ENCODE measurements around the gene MAPK8. TPM values are rescaled to one million over a fixed set of nuclear protein-coding genes. Genes with fewer than 3 reads are reported as not detected.

MAPK8 gene
- total RNA-seq, 2 experiments from 2014 or later = 29.1 to 40.5 TPM

DNA sequence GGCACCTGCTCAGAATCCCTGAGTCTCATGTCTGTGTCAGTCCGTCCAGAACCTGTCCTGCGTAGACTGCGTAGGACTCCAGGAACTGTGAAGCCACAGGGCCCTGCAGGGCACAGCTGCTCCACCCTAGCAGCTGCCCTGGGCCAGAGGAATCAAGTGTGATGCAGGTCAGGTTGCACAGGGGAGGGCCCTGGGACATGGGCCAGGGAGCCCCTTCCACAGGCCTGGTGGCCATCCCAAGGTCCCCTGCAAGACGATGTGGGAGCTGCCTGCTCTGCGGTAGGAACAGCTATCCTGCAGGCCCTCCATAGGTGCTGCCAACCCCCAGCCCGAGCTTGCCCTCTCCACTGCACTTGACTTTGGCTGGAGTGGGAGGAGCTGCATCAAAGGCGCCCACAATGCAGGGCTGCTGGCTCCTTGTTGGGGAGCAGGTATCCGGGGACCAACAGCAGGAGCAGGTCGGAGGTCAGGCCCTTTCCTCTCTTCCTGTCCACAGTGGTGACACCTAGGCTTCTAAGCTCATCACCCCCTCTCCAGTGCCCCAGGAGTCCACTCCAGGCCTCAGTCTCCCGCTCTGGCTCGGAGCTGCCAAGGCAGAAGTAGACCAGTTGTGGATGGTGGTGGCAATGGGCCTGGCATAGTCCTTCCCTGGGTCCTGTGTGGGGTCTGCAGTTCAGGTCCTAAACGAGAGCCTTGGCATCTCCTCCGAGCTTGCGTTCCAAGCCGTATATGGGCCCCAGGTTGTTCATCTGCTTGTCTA, 149.1 kb downstream of the MAPK8 start:
- CTCF ChIA-PET (ENCODE audit: unreplicated experiment) = no interaction called here
- Histone ChIP-seq H3K9me3 (ENCODE audit: low read length) (no peaks in the 10 kb centered on the region), H3K9me2 (ENCODE audit: insufficient read depth, low read length) (no peaks in the 10 kb centered on the region), H3K79me2 (ENCODE audit: insufficient read depth, low read depth, low read length) (no peaks in the 10 kb centered on the region), H4K20me1 (ENCODE audit: insufficient read depth, low read length) (no peaks in the 10 kb centered on the region), H3K4me3 (ENCODE audit: low read depth, low read length, poor library complexity, severe bottlenecking) (no peak overlapping the region), H3K4me2 (ENCODE audit: low read length) (no peak overlapping the region), H3K4me1 (ENCODE audit: insufficient read depth, low read length, poor library complexity, severe bottlenecking) (no peaks in the 10 kb centered on the region), H3K27ac (ENCODE audit: low read depth, low read length, poor library complexity, severe bottlenecking) (no peak overlapping the region), H3K36me3 (ENCODE audit: insufficient read depth, low read length) (no peaks in the 10 kb centered on the region), H2AFZ (ENCODE audit: low read length) (no peak overlapping the region)
- DNase-seq (ENCODE audit: low spot score) = no peak
- BruUV-seq (replicated peaks) = no TSS peak
- no peak for TF ChIP-seq EZH2phosphoT487 (IDR thresholded peaks at IDR 0.05; ENCODE audit: borderline replicate concordance, low read depth, low read length)
- TF ChIP-seq, protein P1, sequence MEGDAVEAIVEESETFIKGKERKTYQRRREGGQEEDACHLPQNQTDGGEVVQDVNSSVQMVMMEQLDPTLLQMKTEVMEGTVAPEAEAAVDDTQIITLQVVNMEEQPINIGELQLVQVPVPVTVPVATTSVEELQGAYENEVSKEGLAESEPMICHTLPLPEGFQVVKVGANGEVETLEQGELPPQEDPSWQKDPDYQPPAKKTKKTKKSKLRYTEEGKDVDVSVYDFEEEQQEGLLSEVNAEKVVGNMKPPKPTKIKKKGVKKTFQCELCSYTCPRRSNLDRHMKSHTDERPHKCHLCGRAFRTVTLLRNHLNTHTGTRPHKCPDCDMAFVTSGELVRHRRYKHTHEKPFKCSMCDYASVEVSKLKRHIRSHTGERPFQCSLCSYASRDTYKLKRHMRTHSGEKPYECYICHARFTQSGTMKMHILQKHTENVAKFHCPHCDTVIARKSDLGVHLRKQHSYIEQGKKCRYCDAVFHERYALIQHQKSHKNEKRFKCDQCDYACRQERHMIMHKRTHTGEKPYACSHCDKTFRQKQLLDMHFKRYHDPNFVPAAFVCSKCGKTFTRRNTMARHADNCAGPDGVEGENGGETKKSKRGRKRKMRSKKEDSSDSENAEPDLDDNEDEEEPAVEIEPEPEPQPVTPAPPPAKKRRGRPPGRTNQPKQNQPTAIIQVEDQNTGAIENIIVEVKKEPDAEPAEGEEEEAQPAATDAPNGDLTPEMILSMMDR (conservative IDR thresholded peaks at IDR 0.05; ENCODE audit: low read length) = no peak
- POLR2A ChIA-PET = interaction anchor here (0.7 to 1.0 kb wide), 2 partner anchors 11 to 44 kb away, joined by 3 read pairs; no protein-coding TSS in a partner anchor
- intact Hi-C loops (cut with micrococcal nuclease; ENCODE audit: unreplicated experiment) = no loop called here

DNA sequence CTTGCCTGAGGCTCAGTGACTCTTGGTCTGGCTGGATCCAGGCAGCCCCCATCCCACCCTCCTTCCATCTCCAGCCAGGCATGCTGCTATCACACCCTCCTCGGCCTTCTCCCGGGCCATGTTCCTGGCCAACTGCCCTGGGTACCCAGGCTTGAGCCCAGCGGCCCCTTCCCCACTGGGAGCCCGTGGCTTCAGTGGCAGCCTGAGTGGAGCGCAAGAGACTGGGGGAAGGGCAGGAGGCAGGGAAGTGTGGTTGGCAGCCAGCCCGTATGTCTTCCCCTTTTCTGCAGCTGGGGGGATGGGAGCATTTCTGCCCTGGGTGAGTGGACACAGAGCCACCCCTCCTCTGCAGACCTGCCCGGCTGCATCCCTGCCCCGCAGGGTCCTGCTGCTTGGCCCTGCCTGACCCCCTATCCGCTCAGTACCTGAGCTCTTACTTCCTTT, 149.9 kb downstream of the MAPK8 start:
- H3K9me3 ChIP-seq (ENCODE audit: low read length) = no peaks in the 10 kb centered on the region
- H3K27ac ChIP-seq (ENCODE audit: low read depth, low read length, poor library complexity, severe bottlenecking) = no peak overlapping the region
- POLR2A ChIA-PET = no interaction called here
- H3K4me3 ChIP-seq (ENCODE audit: low read depth, low read length, poor library complexity, severe bottlenecking) = no peak overlapping the region
- DNase-seq (ENCODE audit: low spot score) = no peak
- H3K4me1 ChIP-seq (ENCODE audit: insufficient read depth, low read length, poor library complexity, severe bottlenecking) = no peaks in the 10 kb centered on the region
- intact Hi-C loops (cut with micrococcal nuclease; ENCODE audit: unreplicated experiment) = no loop called here
- no peaks in the 10 kb centered on the region for H4K20me1 ChIP-seq (ENCODE audit: insufficient read depth, low read length)
- no peaks in the 10 kb centered on the region for H3K9me2 ChIP-seq (ENCODE audit: insufficient read depth, low read length)
- BruUV-seq (replicated peaks) = no TSS peak
- TF ChIP-seq EZH2phosphoT487 (IDR thresholded peaks at IDR 0.05; ENCODE audit: borderline replicate concordance, low read depth, low read length) = no peak
- TF ChIP-seq, protein P1 (conservative IDR thresholded peaks at IDR 0.05; ENCODE audit: low read length) = no peak
- H3K36me3 ChIP-seq (ENCODE audit: insufficient read depth, low read length) = no peaks in the 10 kb centered on the region
- no peak overlapping the region for H3K4me2 ChIP-seq (ENCODE audit: low read length)
- CTCF ChIA-PET (ENCODE audit: unreplicated experiment) = no interaction called here
- H3K79me2 ChIP-seq (ENCODE audit: insufficient read depth, low read depth, low read length) = no peaks in the 10 kb centered on the region
- no peak overlapping the region for H2AFZ ChIP-seq (ENCODE audit: low read length)

All from OCI-LY7 (cell line).